Psoas muscle (tissue), 8 donors: ENCODE measurements around the gene RHBDD1. TPM values are rescaled to one million over a fixed set of nuclear protein-coding genes. Genes with fewer than 3 reads are reported as not detected.

ENCODE experiments used
- ATAC-seq, 4 donors: fragments of 200-7000 bp; cut with Tn5 transposase; one replicate each; pipeline ENCODE4 v1.9.1; 2020; ENCODE audit warnings: moderate library complexity in 3 of 4, mild to moderate bottlenecking in 2 of 4
- DNase-seq, 2 donors: peaks; one replicate each; pipeline ENCODE4 v3.0.0-alpha.2; 2020
- H3K27ac ChIP-seq: fragments of 200-600 bp; one replicate; pipeline ENCODE4 v1.8.0; 2022
- H3K27me3 ChIP-seq, 3 donors: fragments of 200-600 bp in 1 of 3; one replicate each; pipeline versions ENCODE4 v1.6.1 to v1.8.0; 2013 to 2022; ENCODE audit warnings: low read length in 2 of 3, mild to moderate bottlenecking in 2 of 3, moderate library complexity in 1 of 3; ENCODE audit not compliant: insufficient read depth in 3 of 3
- H3K36me3 ChIP-seq, 2 donors: fragments of 200-600 bp in 1 of 2; one replicate each; pipeline versions ENCODE4 v1.6.1 to v1.8.0; 2013 to 2022; ENCODE audit warnings: low read depth in 1 of 2, mild to moderate bottlenecking in 1 of 2, moderate library complexity in 1 of 2; ENCODE audit not compliant: insufficient read depth in 1 of 2
- H3K4me1 ChIP-seq: fragments of 200-600 bp; one replicate; pipeline ENCODE4 v1.8.0; 2022
- H3K4me3 ChIP-seq: fragments of 200-600 bp; one replicate; pipeline ENCODE4 v1.8.0; 2022; ENCODE audit warnings: mild to moderate bottlenecking
- H3K9me3 ChIP-seq: fragments of 200-600 bp; one replicate; pipeline ENCODE4 v1.8.0; 2022
- CTCF ChIP-seq: fragments of 200-600 bp; IDR thresholded peaks from one replicate; pipeline ENCODE4 v1.8.0; 2022; ENCODE audit warnings: antibody characterized with exemption
- WGBS, 3 donors: extraction: QIAGEN DNeasy Blood & Tissue Kit; methylation state at CpG; one replicate each; pipeline versions ENCODE4 v1.1.6 to v1.1.7; 2013; 5-methylcytosine and 5-hydroxymethylcytosine counted together
- intact Hi-C, 2 donors: fragments of 100-400 bp; cut with DNase I; formaldehyde crosslinking; loops; one replicate each; pipeline versions ENCODE4 v1.11.0 to v1.14.2; 2022
- polyA plus RNA-seq, 3 donors: library from polyadenylated mRNA; stranded (reverse); fragments of 200-250 nt; gene quantifications; one replicate each; pipeline ENCODE4 v1.2.3, GENCODE V29; 2013
- total RNA-seq, 4 donors: library from RNA; stranded (reverse); fragmentation: NEBNext Ultra II Directional in 2 of 4; extraction: Animal tissue kit (Norgen Biotek cat#: 25700) in 2 of 4; gene quantifications; one replicate each; pipeline versions ENCODE4 v1.2.1 to v1.2.4, GENCODE V29; 2021 to 2023
- donor health status: healthy with polysubstance abuse.
- donor health status: DM: no; HTN: no; CAD: no; lungs with moderate emphysema.
- donor health status: Bipolar disorder and iron deficiency.
- donor health status: healthy.
- donor health status: DM: yes; HTN: yes; CAD: no.
- donor health status: DM: no; HTN: no; CAD: no.
- donor health status: DM: no; HTN: no; CAD: no.
- donor health status: DM: yes; HTN: yes; CAD: no.

Gene RHBDD1
- total and polyA plus RNA-seq, 7 donors, result 6.7 to 26.1 (median 17.9) TPM

DNA sequence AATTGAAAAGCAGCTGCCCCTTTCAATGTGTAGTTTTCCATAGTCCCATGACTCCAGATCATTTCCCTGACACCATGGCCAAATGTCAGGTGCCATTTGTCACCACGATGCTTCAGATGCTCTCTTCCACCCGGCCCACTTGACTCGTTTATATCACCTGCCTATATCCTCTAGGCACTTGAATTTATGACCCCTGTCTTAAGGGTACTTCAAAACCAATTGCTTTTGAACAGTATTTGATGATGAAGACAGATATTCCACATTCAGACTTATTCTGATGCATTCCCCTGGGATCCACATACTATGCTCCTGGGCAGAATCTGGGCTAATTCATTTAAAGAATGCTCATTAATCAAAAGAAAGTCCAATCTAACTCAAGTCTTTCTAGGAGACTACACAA, 16.9 kb upstream of the RHBDD1 start:
- 21 to 27% (median 22%) methylated on average over 3 of the region's 3 CpGs for WGBS, 3 donors
- no peak overlapping the region for H3K27ac ChIP-seq
- no peaks in the 10 kb centered on the region for H3K9me3 ChIP-seq
- no peak for TF ChIP-seq CTCF
- intact Hi-C loops, result no loop called here
- no peaks in the 10 kb centered on the region for H3K27me3 ChIP-seq
- no peak overlapping the region for H3K4me3 ChIP-seq
- no peaks in the 10 kb centered on the region for H3K36me3 ChIP-seq
- ATAC-seq (no peak), DNase-seq (no peak)
- no peaks in the 10 kb centered on the region for H3K4me1 ChIP-seq

GRCh38 chr2:226825056-226825455, 10.8 kb upstream of the RHBDD1 start:
- Histone ChIP-seq H3K9me3 (no peaks in the 10 kb centered on the region), H3K27ac (no peak overlapping the region), H3K27me3 (no peaks in the 10 kb centered on the region), H3K4me3 (no peak overlapping the region), H3K36me3 (no peaks in the 10 kb centered on the region), H3K4me1 (no peaks in the 10 kb centered on the region)
- 57 to 74% (median 63%) methylated on average over 2 of the region's 2 CpGs for WGBS, 3 donors
- no peak for DNase-seq
- intact Hi-C loops, result no loop called here
- no peak for ATAC-seq
- TF ChIP-seq CTCF, result no peak

DNA sequence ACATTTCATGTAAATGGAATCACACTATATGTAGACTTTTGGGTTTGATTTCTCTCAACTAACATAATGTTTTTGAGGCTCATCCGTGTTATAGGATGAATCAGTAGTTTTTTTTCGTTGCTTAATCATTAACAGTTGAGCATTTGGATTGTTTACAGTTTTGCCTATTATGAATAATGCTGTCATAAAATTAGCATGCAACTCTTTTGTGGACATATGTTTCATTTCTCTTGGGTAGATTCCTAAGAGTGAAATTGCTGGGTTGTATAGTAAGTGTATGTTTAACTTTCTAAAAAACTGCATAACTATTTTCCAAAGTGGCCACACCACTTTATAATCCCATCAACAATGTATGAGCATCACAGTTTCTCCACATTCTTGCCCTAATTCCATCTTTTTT, 7.7 kb upstream of the RHBDD1 start:
- H3K9me3 ChIP-seq, result no peaks in the 10 kb centered on the region
- H3K4me1 ChIP-seq, result peaks cover 6% of the 10 kb centered on the region
- H3K27ac ChIP-seq, result no peak overlapping the region
- no peak overlapping the region for H3K4me3 ChIP-seq
- intact Hi-C loops, result no loop called here
- H3K36me3 ChIP-seq, result no peaks in the 10 kb centered on the region
- TF ChIP-seq CTCF, result no peak
- H3K27me3 ChIP-seq, result no peaks in the 10 kb centered on the region
- no peak for DNase-seq
- no peak for ATAC-seq
- 71 to 85% (median 71%) methylated on average over 2 of the region's 2 CpGs for WGBS, 3 donors

- Histone ChIP-seq H3K36me3 (no peaks in the 10 kb centered on the region), H3K27me3 (no peaks in the 10 kb centered on the region), H3K27ac (no peak overlapping the region), H3K9me3 (no peaks in the 10 kb centered on the region), H3K4me3 (no peak overlapping the region), H3K4me1 (peaks cover 21% of the 10 kb centered on the region)
- no peak for DNase-seq
- intact Hi-C loops, result loop anchor here in 1 of 2 donors (10.0 kb wide), 1 partner anchor 155 kb away; no protein-coding TSS in a partner anchor
- WGBS, 3 donors, result 87 to 89% (median 87%) methylated on average over 8 of the region's 8 CpGs
- ATAC-seq, result no peak
- TF ChIP-seq CTCF, result no peak
Measured at GRCh38 chr2:226829721-226830631, 5.9 kb upstream of the RHBDD1 start.
